Measurements from ENCODE around the gene GTPBP3.

GTPBP3 gene

DNA sequence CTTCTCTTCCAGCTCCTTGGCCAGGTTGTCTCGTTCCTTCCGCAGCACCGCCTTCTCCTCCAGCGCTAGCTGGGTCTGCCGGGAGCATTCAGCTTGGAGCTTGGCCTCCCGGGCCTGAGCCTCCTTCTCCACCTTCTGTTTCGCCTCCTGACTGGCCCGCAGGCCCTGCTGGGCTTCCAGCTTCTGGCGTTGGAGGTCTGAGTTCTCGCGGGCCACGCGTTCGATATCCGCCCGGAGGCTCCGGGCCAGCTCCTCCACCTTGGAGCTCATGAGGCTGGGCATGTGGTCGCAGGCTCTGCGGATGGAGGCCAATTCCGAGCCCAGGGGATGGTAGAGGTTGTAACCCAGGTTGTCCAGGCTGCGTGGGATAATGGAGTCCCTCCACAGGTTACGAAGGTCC, 28.0 kb downstream of the GTPBP3 start:
- no peak for DNase-seq (ENCODE audit: low spot score)
- TF ChIP-seq, protein P1, sequence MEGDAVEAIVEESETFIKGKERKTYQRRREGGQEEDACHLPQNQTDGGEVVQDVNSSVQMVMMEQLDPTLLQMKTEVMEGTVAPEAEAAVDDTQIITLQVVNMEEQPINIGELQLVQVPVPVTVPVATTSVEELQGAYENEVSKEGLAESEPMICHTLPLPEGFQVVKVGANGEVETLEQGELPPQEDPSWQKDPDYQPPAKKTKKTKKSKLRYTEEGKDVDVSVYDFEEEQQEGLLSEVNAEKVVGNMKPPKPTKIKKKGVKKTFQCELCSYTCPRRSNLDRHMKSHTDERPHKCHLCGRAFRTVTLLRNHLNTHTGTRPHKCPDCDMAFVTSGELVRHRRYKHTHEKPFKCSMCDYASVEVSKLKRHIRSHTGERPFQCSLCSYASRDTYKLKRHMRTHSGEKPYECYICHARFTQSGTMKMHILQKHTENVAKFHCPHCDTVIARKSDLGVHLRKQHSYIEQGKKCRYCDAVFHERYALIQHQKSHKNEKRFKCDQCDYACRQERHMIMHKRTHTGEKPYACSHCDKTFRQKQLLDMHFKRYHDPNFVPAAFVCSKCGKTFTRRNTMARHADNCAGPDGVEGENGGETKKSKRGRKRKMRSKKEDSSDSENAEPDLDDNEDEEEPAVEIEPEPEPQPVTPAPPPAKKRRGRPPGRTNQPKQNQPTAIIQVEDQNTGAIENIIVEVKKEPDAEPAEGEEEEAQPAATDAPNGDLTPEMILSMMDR (IDR thresholded peaks at IDR 0.05; ENCODE audit: extremely low read depth, insufficient read depth, missing control alignments) = no peak
- in situ Hi-C loops (cut with MboI; ENCODE audit: low pct_unique_long_range_greater_than_20kb, low sequenced_read_pairs, unreplicated experiment) = no loop called here

DNA sequence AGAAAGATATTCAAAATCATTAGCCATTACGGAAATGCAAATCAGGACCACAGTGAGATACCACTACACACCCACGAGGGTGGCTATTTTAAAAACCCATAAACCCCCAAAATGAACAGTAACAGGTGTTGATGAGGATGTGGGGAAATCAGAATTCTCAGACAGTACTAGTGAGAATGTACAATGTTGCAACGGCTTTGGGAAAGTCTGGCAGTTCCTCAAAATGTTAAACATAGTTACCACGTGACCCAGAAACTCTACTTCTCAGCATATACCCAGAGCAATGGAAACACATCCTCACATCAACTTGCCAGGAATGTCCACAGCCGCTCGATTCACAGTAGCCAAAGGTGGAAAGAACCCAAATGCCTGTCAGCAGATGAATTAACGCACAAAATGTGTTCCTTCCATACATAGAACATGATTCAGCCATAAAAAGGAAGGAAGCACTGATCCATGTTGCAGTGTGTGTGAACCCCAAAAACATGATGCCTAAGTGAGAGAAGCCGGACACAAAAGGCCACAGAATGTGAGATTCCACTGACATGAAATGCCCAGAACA, 32.8 kb downstream of the GTPBP3 start:
- TF ChIP-seq, protein P1 (IDR thresholded peaks at IDR 0.05; ENCODE audit: extremely low read depth, insufficient read depth, missing control alignments) = no peak
- in situ Hi-C loops (cut with MboI; ENCODE audit: low pct_unique_long_range_greater_than_20kb, low sequenced_read_pairs, unreplicated experiment) = no loop called here
- DNase-seq (ENCODE audit: low spot score) = peak; percentile 66

DNA sequence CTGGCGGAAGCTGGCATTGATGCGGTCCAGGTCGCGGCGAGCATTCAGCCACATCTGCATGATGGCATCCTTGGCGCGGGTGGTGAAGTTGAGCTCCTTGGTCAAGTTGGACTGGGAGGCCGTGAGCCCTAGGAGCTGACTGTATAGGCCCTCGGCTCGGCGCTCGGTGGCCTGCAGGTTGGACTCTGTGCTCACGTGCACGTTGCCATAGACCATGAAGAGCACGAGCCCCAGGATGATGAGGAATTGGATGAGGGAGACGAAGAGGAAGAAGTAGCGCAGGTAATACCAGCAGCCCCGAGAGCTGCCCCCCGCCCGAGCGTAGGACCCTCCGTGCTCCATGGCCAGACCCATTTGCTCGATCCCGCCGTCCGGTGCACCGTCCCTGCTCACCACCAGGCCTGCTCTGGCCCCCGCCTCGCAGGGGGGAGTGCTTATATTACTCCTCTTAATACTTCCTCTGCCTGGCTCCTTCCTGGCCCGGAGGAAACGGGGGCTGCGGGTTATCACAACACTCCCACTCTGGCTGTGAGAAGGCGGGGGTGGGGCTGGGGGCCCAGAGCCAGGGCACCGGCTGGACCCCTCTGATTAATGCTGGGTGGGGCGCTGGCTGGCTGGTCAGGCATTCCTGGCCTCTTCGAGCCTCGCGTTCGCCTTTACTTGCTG, 39.7 kb downstream of the GTPBP3 start, which contains the start of gene PLVAP:
Gene PLVAP, minus strand, starts transcription at position 408 of the 666 bp plus-strand sequence. Its CDS starts 54 bp downstream, at position 354.
- DNase-seq (ENCODE audit: low spot score) = no peak
- in situ Hi-C loops (cut with MboI; ENCODE audit: low pct_unique_long_range_greater_than_20kb, low sequenced_read_pairs, unreplicated experiment) = no loop called here
- TF ChIP-seq, protein P1 (IDR thresholded peaks at IDR 0.05; ENCODE audit: extremely low read depth, insufficient read depth, missing control alignments) = no peak

DNA sequence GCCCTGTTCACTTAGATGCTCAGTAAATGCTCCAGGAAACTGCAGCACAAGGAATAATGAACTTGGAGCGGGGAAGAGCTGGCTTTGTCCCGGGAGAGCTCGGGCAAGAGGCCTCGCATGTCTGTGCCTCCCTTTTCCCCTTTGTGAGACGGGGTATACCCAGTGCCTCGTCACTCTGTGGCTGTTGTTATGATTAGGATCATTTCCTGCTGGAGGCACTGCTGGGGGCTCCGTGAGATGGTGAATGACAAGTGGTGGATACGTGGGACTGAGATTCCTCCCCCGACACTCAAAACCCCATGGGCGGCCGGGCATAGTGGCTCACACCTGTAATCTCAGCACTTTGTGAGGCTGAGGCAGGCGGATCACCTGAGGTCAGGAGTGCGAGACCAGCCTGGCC, 40.9 kb downstream of the GTPBP3 start:
- TF ChIP-seq, protein P1 (IDR thresholded peaks at IDR 0.05; ENCODE audit: extremely low read depth, insufficient read depth, missing control alignments) = no peak
- in situ Hi-C loops (cut with MboI; ENCODE audit: low pct_unique_long_range_greater_than_20kb, low sequenced_read_pairs, unreplicated experiment) = no loop called here
- no peak for DNase-seq (ENCODE audit: low spot score)

DNA sequence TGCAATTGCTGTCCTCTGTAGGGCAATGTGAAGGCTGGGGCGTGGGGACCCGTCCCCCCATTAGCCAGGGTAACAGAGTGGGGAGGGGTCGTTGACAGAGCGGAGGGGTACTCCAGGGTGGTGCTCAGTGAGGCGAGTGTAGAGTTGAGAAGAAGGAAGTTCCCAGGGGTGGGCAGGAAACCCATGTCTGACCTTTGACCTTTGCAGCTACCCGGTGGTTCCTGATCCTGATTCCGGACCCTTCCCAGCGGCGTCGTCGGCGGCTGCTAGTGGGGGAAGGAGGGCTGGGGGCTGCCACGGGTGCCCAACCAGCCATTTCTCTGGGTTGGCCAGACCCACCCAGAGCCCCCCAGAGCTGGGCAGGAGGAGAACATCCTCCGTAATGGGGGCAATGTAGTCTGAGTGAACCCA, 41.9 kb downstream of the GTPBP3 start:
- TF ChIP-seq, protein P1 (IDR thresholded peaks at IDR 0.05; ENCODE audit: extremely low read depth, insufficient read depth, missing control alignments) = no peak
- in situ Hi-C loops (cut with MboI; ENCODE audit: low pct_unique_long_range_greater_than_20kb, low sequenced_read_pairs, unreplicated experiment) = no loop called here
- DNase-seq (ENCODE audit: low spot score) = no peak

DNA sequence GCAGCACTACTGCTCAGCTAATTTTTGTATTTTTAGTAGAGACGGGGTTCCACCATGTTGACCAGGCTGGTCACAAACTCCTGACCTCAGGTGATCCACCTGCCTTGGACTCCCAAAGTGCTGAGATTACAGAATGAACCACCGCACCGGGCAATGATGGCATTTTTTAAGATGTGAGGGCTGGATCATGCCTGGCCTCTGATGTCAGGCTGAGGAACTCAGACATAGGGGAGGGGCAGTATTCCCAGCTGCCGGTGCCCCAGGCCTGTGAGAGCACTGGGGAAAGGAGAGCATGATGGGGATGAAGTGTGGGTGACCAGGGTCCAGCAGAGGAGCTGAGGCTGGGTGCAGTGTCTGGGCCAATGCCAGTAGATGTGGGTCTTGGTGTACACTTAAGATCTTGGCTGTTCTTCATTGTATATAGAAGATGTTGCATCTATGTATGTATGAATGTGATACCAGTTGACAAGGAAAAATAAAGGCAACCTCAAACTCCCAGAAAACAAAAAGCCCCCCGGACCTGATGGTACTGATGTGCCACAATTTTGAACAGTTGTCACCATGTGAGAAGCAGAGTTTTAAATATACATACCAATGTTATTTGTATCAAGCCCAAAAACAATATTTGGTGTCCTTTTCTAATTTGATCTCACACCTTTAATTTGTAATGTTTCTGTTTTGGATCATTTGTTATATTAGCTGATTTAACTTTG, 43.2 kb downstream of the GTPBP3 start:
- no peak for DNase-seq (ENCODE audit: low spot score)
- in situ Hi-C loops (cut with MboI; ENCODE audit: low pct_unique_long_range_greater_than_20kb, low sequenced_read_pairs, unreplicated experiment) = no loop called here
- TF ChIP-seq, protein P1 (IDR thresholded peaks at IDR 0.05; ENCODE audit: extremely low read depth, insufficient read depth, missing control alignments) = no peak

All from GM13977 (cell line).